ENCODE measurements around the gene UBE4B.
A peak's percentile ranks its signal among the peaks of the same experiment; 100 is the strongest.
"Not testable (repeated sequence)": the region's sequence is repeated elsewhere in the genome, so short reads cannot be mapped to it uniquely, and the experiment has no call there.

UBE4B gene

GRCh38 chr1:10014016-10014415, 18.7 kb upstream of the UBE4B start:
- no peak overlapping the region for H3K4me3 ChIP-seq (ENCODE audit: low read depth in 1 of 2, low read length in 2 of 2)

DNA sequence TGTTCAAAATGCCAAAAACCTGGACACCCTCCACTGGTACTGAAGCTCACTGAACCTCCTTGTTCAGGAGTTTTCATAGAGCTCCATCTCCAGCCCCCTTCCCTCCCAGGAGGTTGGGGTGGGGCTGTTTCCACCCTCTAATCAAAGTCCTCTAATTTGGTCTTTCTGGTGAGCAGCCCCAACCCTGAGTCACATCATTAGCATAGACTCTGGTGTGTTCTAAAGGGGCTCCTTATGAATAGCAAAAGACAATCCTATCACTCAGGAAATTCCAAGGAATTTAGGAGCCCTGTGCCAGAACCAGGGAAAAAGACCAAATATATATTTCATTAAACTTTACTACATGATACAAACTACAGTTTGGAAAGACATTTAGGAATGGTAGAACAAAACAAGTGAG, 13.2 kb upstream of the UBE4B start:
- Histone ChIP-seq H3K36me3 (ENCODE audit: insufficient read depth, low read length) (no peaks in the 10 kb centered on the region), H3K4me1 (ENCODE audit: insufficient read depth, low read length) (peaks cover 4% of the 10 kb centered on the region), H3K9me3 (ENCODE audit: low read length) (no peaks in the 10 kb centered on the region), H3K9ac (ENCODE audit: low read length) (no peak overlapping the region), H3K27me3 (ENCODE audit: control insufficient read depth in 1 of 2, insufficient read depth in 2 of 2, low read length in 2 of 2) (no peaks in the 10 kb centered on the region), H3K4me3 (ENCODE audit: low read depth in 1 of 2, low read length in 2 of 2) (no peak overlapping the region), H3K27ac (ENCODE audit: low read depth, low read length) (no peak overlapping the region)

More at GRCh38 chr1:10014016-10014415, 18.7 kb upstream of the UBE4B start:
- H3K36me3 ChIP-seq (ENCODE audit: insufficient read depth, low read length), result no peaks in the 10 kb centered on the region
- H3K27ac ChIP-seq (ENCODE audit: low read depth, low read length), result no peak overlapping the region
- H3K4me1 ChIP-seq (ENCODE audit: insufficient read depth, low read length), result peaks cover 4% of the 10 kb centered on the region
- H3K9ac ChIP-seq (ENCODE audit: low read length), result no peak overlapping the region
- no peaks in the 10 kb centered on the region for H3K9me3 ChIP-seq (ENCODE audit: low read length)
- no peaks in the 10 kb centered on the region for H3K27me3 ChIP-seq (ENCODE audit: control insufficient read depth in 1 of 2, insufficient read depth in 2 of 2, low read length in 2 of 2)

DNA sequence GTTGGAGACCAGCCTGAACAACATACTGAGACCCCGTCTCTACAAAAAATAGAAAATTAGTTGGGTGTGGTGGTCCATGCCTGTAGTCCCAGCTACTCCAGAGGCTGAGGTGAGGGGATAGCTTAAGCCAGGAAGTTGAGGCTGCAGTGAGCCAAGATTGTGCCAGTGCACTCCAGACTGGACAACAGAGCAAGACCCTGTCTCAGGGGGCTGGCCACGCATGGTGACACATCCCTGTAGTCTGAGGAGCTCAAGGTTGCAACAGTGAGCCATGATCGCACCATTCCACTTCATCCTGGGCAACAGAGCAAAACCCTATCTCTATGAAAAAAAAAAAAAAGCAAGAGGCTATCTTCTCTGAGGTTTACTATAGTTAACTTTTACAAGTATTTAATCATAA, 12.7 kb upstream of the UBE4B start:
- Histone ChIP-seq H3K27me3 (ENCODE audit: control insufficient read depth in 1 of 2, insufficient read depth in 2 of 2, low read length in 2 of 2) (no peaks in the 10 kb centered on the region), H3K36me3 (ENCODE audit: insufficient read depth, low read length) (no peaks in the 10 kb centered on the region), H3K4me3 (ENCODE audit: low read depth in 1 of 2, low read length in 2 of 2) (no peak overlapping the region), H3K9me3 (ENCODE audit: low read length) (no peaks in the 10 kb centered on the region), H3K27ac (ENCODE audit: low read depth, low read length) (no peak overlapping the region), H3K9ac (ENCODE audit: low read length) (no peak overlapping the region), H3K4me1 (ENCODE audit: insufficient read depth, low read length) (peaks cover 4% of the 10 kb centered on the region)

GRCh38 chr1:10020678-10021077, 12.1 kb upstream of the UBE4B start:
- H3K4me1 ChIP-seq (ENCODE audit: insufficient read depth, low read length); H3K27ac ChIP-seq (ENCODE audit: low read depth, low read length); H3K36me3 ChIP-seq (ENCODE audit: insufficient read depth, low read length); H3K27me3 ChIP-seq (ENCODE audit: control insufficient read depth in 1 of 2, insufficient read depth in 2 of 2, low read length in 2 of 2); H3K4me3 ChIP-seq (ENCODE audit: low read depth in 1 of 2, low read length in 2 of 2); H3K9ac ChIP-seq (ENCODE audit: low read length); H3K9me3 ChIP-seq (ENCODE audit: low read length): not testable (repeated sequence)

DNA sequence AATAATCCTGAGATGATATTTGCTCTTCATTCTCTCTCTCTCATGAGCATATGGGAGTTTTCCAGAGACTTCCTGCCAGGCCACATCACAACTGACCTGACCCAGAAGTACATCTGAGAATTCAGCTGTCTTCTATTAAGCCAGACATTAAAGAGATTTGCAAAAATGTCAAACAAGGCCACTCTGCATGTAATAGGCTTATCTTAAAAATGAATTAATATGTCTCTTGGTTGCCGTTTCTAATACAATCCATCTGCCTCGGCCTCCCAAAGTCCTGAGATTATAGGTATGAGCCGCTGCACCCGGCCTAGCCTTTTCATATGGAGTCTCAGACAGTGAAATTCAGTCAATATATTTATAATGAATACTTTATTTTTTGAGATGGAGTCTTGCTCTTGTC, 10.8 kb upstream of the UBE4B start:
- H3K4me3 ChIP-seq (ENCODE audit: low read depth in 1 of 2, low read length in 2 of 2); H3K36me3 ChIP-seq (ENCODE audit: insufficient read depth, low read length); H3K9ac ChIP-seq (ENCODE audit: low read length); H3K4me1 ChIP-seq (ENCODE audit: insufficient read depth, low read length); H3K9me3 ChIP-seq (ENCODE audit: low read length); H3K27ac ChIP-seq (ENCODE audit: low read depth, low read length); H3K27me3 ChIP-seq (ENCODE audit: control insufficient read depth in 1 of 2, insufficient read depth in 2 of 2, low read length in 2 of 2): not testable (repeated sequence)

- H3K27ac ChIP-seq (ENCODE audit: low read depth, low read length), result no peak overlapping the region
- no peaks in the 10 kb centered on the region for H3K36me3 ChIP-seq (ENCODE audit: insufficient read depth, low read length)
- no peak overlapping the region for H3K4me3 ChIP-seq (ENCODE audit: low read depth in 1 of 2, low read length in 2 of 2)
- no peak overlapping the region for H3K9ac ChIP-seq (ENCODE audit: low read length)
- no peaks in the 10 kb centered on the region for H3K27me3 ChIP-seq (ENCODE audit: control insufficient read depth in 1 of 2, insufficient read depth in 2 of 2, low read length in 2 of 2)
- H3K9me3 ChIP-seq (ENCODE audit: low read length), result no peaks in the 10 kb centered on the region
- H3K4me1 ChIP-seq (ENCODE audit: insufficient read depth, low read length), result no peaks in the 10 kb centered on the region
Observed at GRCh38 chr1:10022656-10023055, 10.1 kb upstream of the UBE4B start.

GRCh38 chr1:10025354-10025753, 7.4 kb upstream of the UBE4B start:
- Histone ChIP-seq H3K4me1 (ENCODE audit: insufficient read depth, low read length) (no peaks in the 10 kb centered on the region), H3K9ac (ENCODE audit: low read length) (no peak overlapping the region), H3K27me3 (ENCODE audit: control insufficient read depth in 1 of 2, insufficient read depth in 2 of 2, low read length in 2 of 2) (no peaks in the 10 kb centered on the region), H3K27ac (ENCODE audit: low read depth, low read length) (no peak overlapping the region), H3K9me3 (ENCODE audit: low read length) (no peaks in the 10 kb centered on the region), H3K36me3 (ENCODE audit: insufficient read depth, low read length) (no peaks in the 10 kb centered on the region), H3K4me3 (ENCODE audit: low read depth in 1 of 2, low read length in 2 of 2) (no peak overlapping the region)

- Histone ChIP-seq H3K4me3 (ENCODE audit: low read depth in 1 of 2, low read length in 2 of 2) (no peak overlapping the region), H3K27me3 (ENCODE audit: control insufficient read depth in 1 of 2, insufficient read depth in 2 of 2, low read length in 2 of 2) (no peaks in the 10 kb centered on the region), H3K27ac (ENCODE audit: low read depth, low read length) (no peak overlapping the region), H3K9me3 (ENCODE audit: low read length) (no peaks in the 10 kb centered on the region), H3K4me1 (ENCODE audit: insufficient read depth, low read length) (peaks cover under 1% of the 10 kb centered on the region), H3K36me3 (ENCODE audit: insufficient read depth, low read length) (no peaks in the 10 kb centered on the region), H3K9ac (ENCODE audit: low read length) (no peak overlapping the region)
Observed at GRCh38 chr1:10027027-10027426, 5.7 kb upstream of the UBE4B start.

- H3K27me3 ChIP-seq (ENCODE audit: control insufficient read depth in 1 of 2, insufficient read depth in 2 of 2, low read length in 2 of 2); H3K4me3 ChIP-seq (ENCODE audit: low read depth in 1 of 2, low read length in 2 of 2); H3K36me3 ChIP-seq (ENCODE audit: insufficient read depth, low read length); H3K9me3 ChIP-seq (ENCODE audit: low read length); H3K4me1 ChIP-seq (ENCODE audit: insufficient read depth, low read length); H3K9ac ChIP-seq (ENCODE audit: low read length); H3K27ac ChIP-seq (ENCODE audit: low read depth, low read length): not testable (repeated sequence)
Observed at GRCh38 chr1:10028956-10029500, 3.7 kb upstream of the UBE4B start.

DNA sequence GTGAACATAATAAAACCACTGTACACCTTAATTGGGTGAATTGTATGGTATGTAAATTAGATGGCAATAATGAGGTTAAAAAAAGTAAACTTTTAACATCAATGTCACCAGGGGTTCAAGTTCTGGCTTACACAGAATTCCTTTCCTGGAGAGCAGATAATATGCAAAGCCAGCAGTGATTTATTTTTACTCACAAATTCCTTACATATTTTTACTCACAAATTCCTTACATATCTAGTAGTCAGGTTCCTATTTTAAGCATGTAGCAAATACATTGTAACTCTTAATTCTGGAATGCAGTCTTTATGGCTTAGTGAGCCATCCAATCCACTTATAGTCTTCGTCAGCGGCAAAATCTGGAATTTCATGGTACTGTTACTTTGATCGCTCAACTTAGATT, 1.3 kb upstream of the UBE4B start:
- Histone ChIP-seq H3K27ac (ENCODE audit: low read depth, low read length) (no peak overlapping the region), H3K4me1 (ENCODE audit: insufficient read depth, low read length) (peaks cover 17% of the 10 kb centered on the region), H3K4me3 (ENCODE audit: low read depth in 1 of 2, low read length in 2 of 2) (no peak overlapping the region), H3K36me3 (ENCODE audit: insufficient read depth, low read length) (no peaks in the 10 kb centered on the region), H3K9me3 (ENCODE audit: low read length) (no peaks in the 10 kb centered on the region), H3K9ac (ENCODE audit: low read length) (no peak overlapping the region), H3K27me3 (ENCODE audit: control insufficient read depth in 1 of 2, insufficient read depth in 2 of 2, low read length in 2 of 2) (no peaks in the 10 kb centered on the region)

GRCh38 chr1:10033359-10033845, 644 bp downstream of the UBE4B start:
- Histone ChIP-seq H3K36me3 (ENCODE audit: insufficient read depth, low read length) (peaks cover 7% of the 10 kb centered on the region), H3K9me3 (ENCODE audit: low read length) (no peaks in the 10 kb centered on the region), H3K4me1 (ENCODE audit: insufficient read depth, low read length) (peaks cover 17% of the 10 kb centered on the region), H3K27ac (ENCODE audit: low read depth, low read length) (peak overlapping the region; percentile 89), H3K27me3 (ENCODE audit: control insufficient read depth in 1 of 2, insufficient read depth in 2 of 2, low read length in 2 of 2) (no peaks in the 10 kb centered on the region), H3K4me3 (ENCODE audit: low read depth in 1 of 2, low read length in 2 of 2) (peak overlapping the region; percentile 73 to 98), H3K9ac (ENCODE audit: low read length) (peak overlapping the region; percentile 45)

- no peaks in the 10 kb centered on the region for H3K9me3 ChIP-seq (ENCODE audit: low read length)
- peaks cover 27% of the 10 kb centered on the region for H3K4me1 ChIP-seq (ENCODE audit: insufficient read depth, low read length)
- no peak overlapping the region for H3K27ac ChIP-seq (ENCODE audit: low read depth, low read length)
- no peak overlapping the region for H3K9ac ChIP-seq (ENCODE audit: low read length)
- peaks cover under 1% of the 10 kb centered on the region for H3K36me3 ChIP-seq (ENCODE audit: insufficient read depth, low read length)
- H3K4me3 ChIP-seq (ENCODE audit: low read depth in 1 of 2, low read length in 2 of 2), result no peak overlapping the region
- no peaks in the 10 kb centered on the region for H3K27me3 ChIP-seq (ENCODE audit: control insufficient read depth in 1 of 2, insufficient read depth in 2 of 2, low read length in 2 of 2)
Observed at GRCh38 chr1:10042746-10043145, 10.0 kb downstream of the UBE4B start.
